ENCODE results near the gene PIK3CG. TPM values are rescaled to one million over a fixed set of nuclear protein-coding genes. Genes with fewer than 3 reads are reported as not detected.

PIK3CG gene
- total RNA-seq, 1 donor from 2014 or later: 0.98 TPM

Other genes with a start within 250 kb of the PIK3CG start
- 58.5 TPM for gene CCDC71L, start 204.1 kb upstream of the PIK3CG start, total RNA-seq
- gene PRKAR2B, start 179.4 kb downstream of the PIK3CG start, total RNA-seq: 174 TPM

All from temporal lobe (tissue), 1 donor.